ENCODE data around the gene UNC5C. TPM values are rescaled to one million over a fixed set of nuclear protein-coding genes. Genes with fewer than 3 reads are reported as not detected.

UNC5C gene
- total RNA-seq, 1 experiment from 2014 or later, result not detected

- no peaks in the 10 kb centered on the region for H3K9me3 ChIP-seq (replicated peaks)
- no peaks in the 10 kb centered on the region for H3K36me3 ChIP-seq
- no peaks in the 10 kb centered on the region for H3K27me3 ChIP-seq
- H3K27ac ChIP-seq, result no peak overlapping the region
- H3K4me1 ChIP-seq, result no peaks in the 10 kb centered on the region
- no peak for DNase-seq
- H3K4me3 ChIP-seq, result no peak overlapping the region
Observed at GRCh38 chr4:95360906-95361695, 187.7 kb downstream of the UNC5C start.

GRCh38 chr4:95360256-95360903, 188.4 kb downstream of the UNC5C start:
- H3K27ac ChIP-seq, result no peak overlapping the region
- H3K27me3 ChIP-seq, result no peaks in the 10 kb centered on the region
- no peaks in the 10 kb centered on the region for H3K36me3 ChIP-seq
- no peaks in the 10 kb centered on the region for H3K9me3 ChIP-seq (replicated peaks)
- no peaks in the 10 kb centered on the region for H3K4me1 ChIP-seq
- H3K4me3 ChIP-seq, result no peak overlapping the region
- no peak for DNase-seq

- Histone ChIP-seq H3K27ac (no peak overlapping the region), H3K27me3 (no peaks in the 10 kb centered on the region)
- no peak for DNase-seq
Observed at GRCh38 chr4:95358421-95358820, 190.4 kb downstream of the UNC5C start.

GRCh38 chr4:95355021-95355420, 193.8 kb downstream of the UNC5C start:
- no peak for DNase-seq
- Histone ChIP-seq H3K27me3 (no peaks in the 10 kb centered on the region), H3K9me3 (replicated peaks) (no peaks in the 10 kb centered on the region)

More at GRCh38 chr4:95358421-95358820, 190.4 kb downstream of the UNC5C start:
- no peaks in the 10 kb centered on the region for H3K4me1 ChIP-seq
- H3K36me3 ChIP-seq, result no peaks in the 10 kb centered on the region
- H3K9me3 ChIP-seq (replicated peaks), result no peaks in the 10 kb centered on the region
- no peak overlapping the region for H3K4me3 ChIP-seq

GRCh38 chr4:95348418-95348817, 200.4 kb downstream of the UNC5C start:
- no peaks in the 10 kb centered on the region for H3K4me1 ChIP-seq
- no peak overlapping the region for H3K4me3 ChIP-seq
- H3K27me3 ChIP-seq, result no peaks in the 10 kb centered on the region
- no peaks in the 10 kb centered on the region for H3K9me3 ChIP-seq (replicated peaks)
- H3K27ac ChIP-seq, result no peak overlapping the region
- DNase-seq, result no peak
- no peaks in the 10 kb centered on the region for H3K36me3 ChIP-seq

More at GRCh38 chr4:95355021-95355420, 193.8 kb downstream of the UNC5C start:
- H3K4me3 ChIP-seq, result no peak overlapping the region
- H3K4me1 ChIP-seq, result no peaks in the 10 kb centered on the region
- no peak overlapping the region for H3K27ac ChIP-seq
- H3K36me3 ChIP-seq, result no peaks in the 10 kb centered on the region

- DNase-seq, result no peak
- no peaks in the 10 kb centered on the region for H3K27me3 ChIP-seq
Observed at GRCh38 chr4:95343235-95343634, 205.5 kb downstream of the UNC5C start.

GRCh38 chr4:95340191-95340590, 208.6 kb downstream of the UNC5C start:
- no peak overlapping the region for H3K4me3 ChIP-seq
- DNase-seq, result no peak
- no peaks in the 10 kb centered on the region for H3K9me3 ChIP-seq (replicated peaks)
- H3K4me1 ChIP-seq, result no peaks in the 10 kb centered on the region
- no peaks in the 10 kb centered on the region for H3K27me3 ChIP-seq
- no peak overlapping the region for H3K27ac ChIP-seq
- H3K36me3 ChIP-seq, result no peaks in the 10 kb centered on the region

More at GRCh38 chr4:95343235-95343634, 205.5 kb downstream of the UNC5C start:
- Histone ChIP-seq H3K4me3 (no peak overlapping the region), H3K27ac (no peak overlapping the region), H3K9me3 (replicated peaks) (no peaks in the 10 kb centered on the region), H3K4me1 (no peaks in the 10 kb centered on the region), H3K36me3 (no peaks in the 10 kb centered on the region)

- no peak overlapping the region for H3K27ac ChIP-seq
- H3K4me1 ChIP-seq, result no peaks in the 10 kb centered on the region; the same call in 1 of the 2 replicates
- H3K4me3 ChIP-seq, result no peak overlapping the region
- no peaks in the 10 kb centered on the region for H3K27me3 ChIP-seq
- no peaks in the 10 kb centered on the region for H3K9me3 ChIP-seq (replicated peaks)
- no peaks in the 10 kb centered on the region for H3K36me3 ChIP-seq
- DNase-seq, result no peak
Observed at GRCh38 chr4:95325665-95326064, 223.1 kb downstream of the UNC5C start.

GRCh38 chr4:95319169-95319568, 229.6 kb downstream of the UNC5C start:
- no peaks in the 10 kb centered on the region for H3K27me3 ChIP-seq
- H3K27ac ChIP-seq, result no peak overlapping the region
- H3K4me3 ChIP-seq, result no peak overlapping the region
- no peaks in the 10 kb centered on the region for H3K36me3 ChIP-seq
- H3K4me1 ChIP-seq, result no peaks in the 10 kb centered on the region
- no peaks in the 10 kb centered on the region for H3K9me3 ChIP-seq (replicated peaks)
- no peak for DNase-seq

GRCh38 chr4:95318483-95318882, 230.3 kb downstream of the UNC5C start:
- peak in 1 of 2 experiments; percentile 30 for DNase-seq
- H3K36me3 ChIP-seq, result no peaks in the 10 kb centered on the region
- H3K4me3 ChIP-seq, result no peak overlapping the region
- H3K27me3 ChIP-seq, result no peaks in the 10 kb centered on the region
- no peak overlapping the region for H3K27ac ChIP-seq
- no peaks in the 10 kb centered on the region for H3K9me3 ChIP-seq (replicated peaks)
- H3K4me1 ChIP-seq, result no peaks in the 10 kb centered on the region

- DNase-seq, result no peak
- no peaks in the 10 kb centered on the region for H3K36me3 ChIP-seq
- H3K4me1 ChIP-seq, result no peaks in the 10 kb centered on the region
- H3K27me3 ChIP-seq, result no peaks in the 10 kb centered on the region
- no peak overlapping the region for H3K4me3 ChIP-seq
- no peak overlapping the region for H3K27ac ChIP-seq
- H3K9me3 ChIP-seq (replicated peaks), result no peaks in the 10 kb centered on the region
Observed at GRCh38 chr4:95318044-95318443, 230.7 kb downstream of the UNC5C start.

- Histone ChIP-seq H3K27me3 (no peaks in the 10 kb centered on the region), H3K4me3 (no peak overlapping the region), H3K27ac (no peak overlapping the region), H3K9me3 (replicated peaks) (no peaks in the 10 kb centered on the region), H3K36me3 (no peaks in the 10 kb centered on the region), H3K4me1 (no peaks in the 10 kb centered on the region)
- no peak for DNase-seq
Observed at GRCh38 chr4:95317085-95317793, 231.5 kb downstream of the UNC5C start.

- Histone ChIP-seq H3K27me3 (no peaks in the 10 kb centered on the region), H3K27ac (no peak overlapping the region), H3K4me1 (no peaks in the 10 kb centered on the region), H3K36me3 (no peaks in the 10 kb centered on the region), H3K9me3 (replicated peaks) (no peaks in the 10 kb centered on the region), H3K4me3 (no peak overlapping the region)
- DNase-seq, result no peak
Observed at GRCh38 chr4:95314573-95314972, 234.2 kb downstream of the UNC5C start.

- DNase-seq, result peak; percentile 60 to 78
- Histone ChIP-seq H3K27me3 (no peaks in the 10 kb centered on the region), H3K4me3 (no peak overlapping the region), H3K36me3 (no peaks in the 10 kb centered on the region), H3K4me1 (peaks cover 8% of the 10 kb centered on the region; the same call in 1 of the 2 replicates), H3K9me3 (replicated peaks) (no peaks in the 10 kb centered on the region), H3K27ac (peak overlapping the region; percentile 35; the same call in 1 of the 2 replicates)
Observed at GRCh38 chr4:95304898-95305297, 243.9 kb downstream of the UNC5C start.

GRCh38 chr4:95300304-95300703, 248.5 kb downstream of the UNC5C start:
- Histone ChIP-seq H3K36me3 (no peaks in the 10 kb centered on the region), H3K9me3 (replicated peaks) (no peaks in the 10 kb centered on the region), H3K27me3 (no peaks in the 10 kb centered on the region), H3K4me3 (no peak overlapping the region), H3K27ac (no peak overlapping the region), H3K4me1 (peaks cover 8% of the 10 kb centered on the region; the same call in 1 of the 2 replicates)
- no peak for DNase-seq

Measured in SJCRH30 (cell line).